ENCODE measurements around the gene CD151.

The CD151 gene

GRCh38 chr11:845872-846495 lies 13.2 kb downstream of the CD151 start:
- Histone ChIP-seq H3K4ac (ENCODE audit: low read depth, low read length) (no peak overlapping the region), H3K9ac (ENCODE audit: low read length) (no peak overlapping the region), H2BK5ac (ENCODE audit: low read length) (no peak overlapping the region), H3K27ac (ENCODE audit: low read depth, low read length) (no peak overlapping the region), H3K23ac (ENCODE audit: low read length) (no peak overlapping the region), H4K5ac (ENCODE audit: low read length) (no peak overlapping the region), H3K79me2 (ENCODE audit: control insufficient read depth, insufficient read depth, low read length) (peaks cover 10% of the 10 kb centered on the region), H4K8ac (ENCODE audit: low read depth, low read length) (no peak overlapping the region), H3K18ac (ENCODE audit: low read length) (no peak overlapping the region), H3K4me2 (ENCODE audit: low read length) (no peak overlapping the region), H3K4me1 (ENCODE audit: control insufficient read depth, low read depth, low read length) (peaks cover 6% of the 10 kb centered on the region), H2BK15ac (replicated peaks; ENCODE audit: low read depth) (no peak overlapping the region), H3K79me1 (ENCODE audit: low read length) (peaks cover 4% of the 10 kb centered on the region), H3K4me3 (ENCODE audit: low read length) (no peak overlapping the region), H2AK5ac (ENCODE audit: low read length) (no peak overlapping the region), H3K36me3 (ENCODE audit: control insufficient read depth, insufficient read depth, low read length) (no peaks in the 10 kb centered on the region), H3K56ac (ENCODE audit: low read length) (no peak overlapping the region), H2BK120ac (ENCODE audit: low read depth, low read length) (no peak overlapping the region), H3K27me3 (ENCODE audit: insufficient read depth, low read length, poor library complexity) (no peaks in the 10 kb centered on the region)
- no CpG with 5 or more reads among the region's 8 CpGs for WGBS (ENCODE audit: extremely low coverage, insufficient coverage, low lambda C conversion rate)
- no peak for DNase-seq

- no peak overlapping the region for H3K4me2 ChIP-seq (ENCODE audit: low read length)
- no peaks in the 10 kb centered on the region for H3K27me3 ChIP-seq (ENCODE audit: insufficient read depth, low read length, poor library complexity)
- peaks cover 5% of the 10 kb centered on the region for H3K79me2 ChIP-seq (ENCODE audit: control insufficient read depth, insufficient read depth, low read length)
- no peaks in the 10 kb centered on the region for H3K79me1 ChIP-seq (ENCODE audit: low read length)
- no peak overlapping the region for H2AK5ac ChIP-seq (ENCODE audit: low read length)
- no peak overlapping the region for H2BK15ac ChIP-seq (replicated peaks; ENCODE audit: low read depth)
- H2BK5ac ChIP-seq (ENCODE audit: low read length) = no peak overlapping the region
- no peak for DNase-seq
- H4K5ac ChIP-seq (ENCODE audit: low read length) = no peak overlapping the region
- no peak overlapping the region for H3K9ac ChIP-seq (ENCODE audit: low read length)
- no peak overlapping the region for H3K4me3 ChIP-seq (ENCODE audit: low read length)
- no CpG with 5 or more reads among the region's 11 CpGs for WGBS (ENCODE audit: extremely low coverage, insufficient coverage, low lambda C conversion rate)
- no peak overlapping the region for H3K56ac ChIP-seq (ENCODE audit: low read length)
- H3K18ac ChIP-seq (ENCODE audit: low read length) = no peak overlapping the region
- H4K8ac ChIP-seq (ENCODE audit: low read depth, low read length) = no peak overlapping the region
- no peak overlapping the region for H2BK120ac ChIP-seq (ENCODE audit: low read depth, low read length)
- no peaks in the 10 kb centered on the region for H3K36me3 ChIP-seq (ENCODE audit: control insufficient read depth, insufficient read depth, low read length)
- H3K23ac ChIP-seq (ENCODE audit: low read length) = no peak overlapping the region
- peaks cover 4% of the 10 kb centered on the region for H3K4me1 ChIP-seq (ENCODE audit: control insufficient read depth, low read depth, low read length)
- no peak overlapping the region for H3K4ac ChIP-seq (ENCODE audit: low read depth, low read length)
- H3K27ac ChIP-seq (ENCODE audit: low read depth, low read length) = no peak overlapping the region
These were observed 13.8 kb downstream of the CD151 start for GRCh38 chr11:846496-847098.

GRCh38 chr11:847876-848275 lies 15.1 kb downstream of the CD151 start:
- H3K4me1 ChIP-seq (ENCODE audit: control insufficient read depth, low read depth, low read length) = peaks cover 4% of the 10 kb centered on the region
- no peaks in the 10 kb centered on the region for H3K27me3 ChIP-seq (ENCODE audit: insufficient read depth, low read length, poor library complexity)
- H3K79me2 ChIP-seq (ENCODE audit: control insufficient read depth, insufficient read depth, low read length) = no peaks in the 10 kb centered on the region
- H4K8ac ChIP-seq (ENCODE audit: low read depth, low read length) = no peak overlapping the region
- DNase-seq = no peak
- H3K4ac ChIP-seq (ENCODE audit: low read depth, low read length) = no peak overlapping the region
- H3K56ac ChIP-seq (ENCODE audit: low read length) = no peak overlapping the region
- H2BK5ac ChIP-seq (ENCODE audit: low read length) = no peak overlapping the region
- H4K5ac ChIP-seq (ENCODE audit: low read length) = no peak overlapping the region
- H3K4me3 ChIP-seq (ENCODE audit: low read length) = no peak overlapping the region
- no CpG with 5 or more reads among the region's 18 CpGs for WGBS (ENCODE audit: extremely low coverage, insufficient coverage, low lambda C conversion rate)
- no peaks in the 10 kb centered on the region for H3K79me1 ChIP-seq (ENCODE audit: low read length)
- no peak overlapping the region for H2AK5ac ChIP-seq (ENCODE audit: low read length)
- H3K18ac ChIP-seq (ENCODE audit: low read length) = no peak overlapping the region
- no peak overlapping the region for H3K27ac ChIP-seq (ENCODE audit: low read depth, low read length)
- no peak overlapping the region for H2BK120ac ChIP-seq (ENCODE audit: low read depth, low read length)
- H3K4me2 ChIP-seq (ENCODE audit: low read length) = no peak overlapping the region
- H3K36me3 ChIP-seq (ENCODE audit: control insufficient read depth, insufficient read depth, low read length) = no peaks in the 10 kb centered on the region
- H2BK15ac ChIP-seq (replicated peaks; ENCODE audit: low read depth) = no peak overlapping the region
- H3K9ac ChIP-seq (ENCODE audit: low read length) = no peak overlapping the region
- H3K23ac ChIP-seq (ENCODE audit: low read length) = no peak overlapping the region

GRCh38 chr11:848380-848931 lies 15.7 kb downstream of the CD151 start:
- Histone ChIP-seq H3K18ac (ENCODE audit: low read length) (no peak overlapping the region), H4K8ac (ENCODE audit: low read depth, low read length) (no peak overlapping the region), H3K4me1 (ENCODE audit: control insufficient read depth, low read depth, low read length) (peaks cover 4% of the 10 kb centered on the region), H3K4ac (ENCODE audit: low read depth, low read length) (no peak overlapping the region), H3K27ac (ENCODE audit: low read depth, low read length) (no peak overlapping the region), H3K79me2 (ENCODE audit: control insufficient read depth, insufficient read depth, low read length) (no peaks in the 10 kb centered on the region), H3K36me3 (ENCODE audit: control insufficient read depth, insufficient read depth, low read length) (no peaks in the 10 kb centered on the region), H2BK5ac (ENCODE audit: low read length) (no peak overlapping the region), H3K79me1 (ENCODE audit: low read length) (no peaks in the 10 kb centered on the region), H3K9ac (ENCODE audit: low read length) (no peak overlapping the region), H3K4me2 (ENCODE audit: low read length) (no peak overlapping the region), H2BK15ac (replicated peaks; ENCODE audit: low read depth) (no peak overlapping the region), H3K23ac (ENCODE audit: low read length) (no peak overlapping the region), H4K5ac (ENCODE audit: low read length) (no peak overlapping the region), H3K4me3 (ENCODE audit: low read length) (no peak overlapping the region), H2AK5ac (ENCODE audit: low read length) (no peak overlapping the region), H3K27me3 (ENCODE audit: insufficient read depth, low read length, poor library complexity) (no peaks in the 10 kb centered on the region), H3K56ac (ENCODE audit: low read length) (no peak overlapping the region), H2BK120ac (ENCODE audit: low read depth, low read length) (no peak overlapping the region)
- WGBS (ENCODE audit: extremely low coverage, insufficient coverage, low lambda C conversion rate) = no CpG with 5 or more reads among the region's 14 CpGs
- DNase-seq = no peak

GRCh38 chr11:849104-849824 lies 16.5 kb downstream of the CD151 start:
- DNase-seq = no peak
- Histone ChIP-seq H3K4me3 (ENCODE audit: low read length) (no peak overlapping the region), H4K5ac (ENCODE audit: low read length) (no peak overlapping the region), H3K36me3 (ENCODE audit: control insufficient read depth, insufficient read depth, low read length) (no peaks in the 10 kb centered on the region), H3K4ac (ENCODE audit: low read depth, low read length) (no peak overlapping the region), H3K4me2 (ENCODE audit: low read length) (peak overlapping the region; percentile 77), H3K79me1 (ENCODE audit: low read length) (no peaks in the 10 kb centered on the region), H3K9ac (ENCODE audit: low read length) (peak overlapping the region; percentile 60), H3K18ac (ENCODE audit: low read length) (no peak overlapping the region), H3K23ac (ENCODE audit: low read length) (no peak overlapping the region), H2BK15ac (replicated peaks; ENCODE audit: low read depth) (no peak overlapping the region), H3K4me1 (ENCODE audit: control insufficient read depth, low read depth, low read length) (peaks cover 4% of the 10 kb centered on the region), H3K27ac (ENCODE audit: low read depth, low read length) (no peak overlapping the region), H3K56ac (ENCODE audit: low read length) (peak overlapping the region; percentile 42), H2BK120ac (ENCODE audit: low read depth, low read length) (no peak overlapping the region), H3K27me3 (ENCODE audit: insufficient read depth, low read length, poor library complexity) (no peaks in the 10 kb centered on the region), H2AK5ac (ENCODE audit: low read length) (no peak overlapping the region), H2BK5ac (ENCODE audit: low read length) (no peak overlapping the region), H4K8ac (ENCODE audit: low read depth, low read length) (no peak overlapping the region), H3K79me2 (ENCODE audit: control insufficient read depth, insufficient read depth, low read length) (no peaks in the 10 kb centered on the region)
- WGBS (ENCODE audit: extremely low coverage, insufficient coverage, low lambda C conversion rate) = no CpG with 5 or more reads among the region's 71 CpGs

Measured in mesendoderm (in vitro differentiated cells).